ENCODE data around the gene MLLT10. TPM values are rescaled to one million over a fixed set of nuclear protein-coding genes. Genes with fewer than 3 reads are reported as not detected.

The MLLT10 gene
- total and polyA plus RNA-seq, 9 of the 15 experiments (the other 6 are each of a cell fraction or from before 2014, with no cell fraction given), result 18.8 to 81.4 (median 64.2) TPM

GRCh38 chr10:21705142-21705827, 171.3 kb downstream of the MLLT10 start:
- in situ Hi-C loops (cut with MboI) (no loop called here), intact Hi-C loops (cut with micrococcal nuclease) (no loop called here)
- Histone ChIP-seq H3K36me3 (ENCODE audit: control insufficient read depth, insufficient read depth, low read length) (peaks cover 22% of the 10 kb centered on the region; the same call in 2 of the 3 replicates), H3K9me3 (replicated peaks; ENCODE audit: control insufficient read depth, insufficient read depth, low read depth, low read length) (peaks cover 7% of the 10 kb centered on the region), H3K9me1 (ENCODE audit: control insufficient read depth, insufficient read depth, low read length) (no peaks in the 10 kb centered on the region), H3K27me3 (ENCODE audit: control insufficient read depth in 2 of 2, insufficient read depth in 2 of 2, low read length in 2 of 2) (no peaks in the 10 kb centered on the region), H4K20me1 (replicated peaks; ENCODE audit: control insufficient read depth, insufficient read depth, low read length) (no peaks in the 10 kb centered on the region), H3K79me2 (ENCODE audit: control insufficient read depth, insufficient read depth, low read length) (peaks cover 76% of the 10 kb centered on the region), H3K4me1 (replicated peaks in 1 of 2; ENCODE audit: control insufficient read depth in 2 of 2, insufficient read depth in 2 of 2, low read length in 2 of 2) (no peaks in the 10 kb centered on the region), H3K4me2 (ENCODE audit: insufficient read depth, low read length) (no peak overlapping the region), H3K9ac (ENCODE audit: insufficient read depth in 1 of 2, low read depth in 2 of 2, low read length in 2 of 2) (peak overlapping the region in 1 of 2 experiments; percentile 71; a peak in 2 of 4 replicates), H3K4me3 (no peak overlapping the region), H2AFZ (ENCODE audit: low read depth, low read length) (no peak overlapping the region), H3K27ac (ENCODE audit: extremely low read depth, low read depth, low read length) (no peak overlapping the region)
- FAIRE-seq (no peak), DNase-seq (ENCODE audit: extremely low read depth in 1 of 4, low spot score in 3 of 4) (no peak), ATAC-seq (peak; percentile 43)
- WGBS (ENCODE audit: insufficient coverage, low coverage, missing lambda C conversion rate), result 97% methylated on average over 5 of the region's 5 CpGs
- no TSS peak for BruUV-seq (replicated peaks)
- CTCF ChIA-PET (ENCODE audit: low intra/inter-chr PET ratio), result no interaction called here
- POLR2A ChIA-PET, result interaction anchor here (1.0 kb wide), 1 partner anchor 10 kb away, joined by 3 read pairs; no protein-coding TSS in a partner anchor
- no peak for TF ChIP-seq ZNF75A (CRISPR knock-in tag; IDR thresholded peaks at IDR 0.05)
- TF ChIP-seq SNRNP70 (optimal IDR thresholded peaks at IDR 0.05; ENCODE audit: low read depth, low read length), result no peak
- no peak for TF ChIP-seq ZBTB40 (IDR thresholded peaks at IDR 0.05)
- 0 out of 2 replicates have a peak, but pooled peaks have one; percentile 24 for TF ChIP-seq ZBTB40 (CRISPR knock-in tag; IDR thresholded peaks at IDR 0.05)
- no peak for TF ChIP-seq CCAR2 (IDR thresholded peaks at IDR 0.05; ENCODE audit: low read depth, low read length)
- no peak for TF ChIP-seq HNRNPUL1 (IDR thresholded peaks at IDR 0.05; ENCODE audit: low read length)
- TF ChIP-seq RBM25 (IDR thresholded peaks at IDR 0.05; ENCODE audit: low read depth, low read length, severe bottlenecking), result no peak
- no peak for TF ChIP-seq PATZ1 (CRISPR knock-in tag; IDR thresholded peaks at IDR 0.05; ENCODE audit: borderline replicate concordance)
